Suprapubic skin (tissue), 4 donors: ENCODE measurements around the gene VAV1.

Experiments used
- EP300 ChIP-seq: sonication (generic); formaldehyde crosslinking; IDR thresholded peaks from one replicate; pipeline ENCODE4 v1.6.1; 2017; ENCODE audit warnings: antibody characterized with exemption
- POLR2A ChIP-seq, 2 donors: fragments of 450-650 bp; IDR thresholded peaks; one replicate each; pipeline ENCODE4 v1.6.1; 2017; ENCODE audit warnings: antibody characterized with exemption in 2 of 2, mild to moderate bottlenecking in 2 of 2, moderate library complexity in 2 of 2
- POLR2AphosphoS5 ChIP-seq, 3 donors: sonication (generic); formaldehyde crosslinking; IDR thresholded peaks; one replicate each; pipeline ENCODE4 v1.6.1; 2017; ENCODE audit warnings: antibody characterized with exemption in 3 of 3
- TF ChIP-seq, protein P1 (sequence below), 2 donors: fragments of 200-600 bp in 1 of 2; fragments of 450-650 bp in 1 of 2; sonication (generic) in 1 of 2; IDR thresholded peaks; one replicate each; pipeline ENCODE4 v1.5.1; 2016 to 2019; ENCODE audit warnings: antibody characterized with exemption in 2 of 2, mild to moderate bottlenecking in 1 of 2, moderate library complexity in 1 of 2

DNA sequence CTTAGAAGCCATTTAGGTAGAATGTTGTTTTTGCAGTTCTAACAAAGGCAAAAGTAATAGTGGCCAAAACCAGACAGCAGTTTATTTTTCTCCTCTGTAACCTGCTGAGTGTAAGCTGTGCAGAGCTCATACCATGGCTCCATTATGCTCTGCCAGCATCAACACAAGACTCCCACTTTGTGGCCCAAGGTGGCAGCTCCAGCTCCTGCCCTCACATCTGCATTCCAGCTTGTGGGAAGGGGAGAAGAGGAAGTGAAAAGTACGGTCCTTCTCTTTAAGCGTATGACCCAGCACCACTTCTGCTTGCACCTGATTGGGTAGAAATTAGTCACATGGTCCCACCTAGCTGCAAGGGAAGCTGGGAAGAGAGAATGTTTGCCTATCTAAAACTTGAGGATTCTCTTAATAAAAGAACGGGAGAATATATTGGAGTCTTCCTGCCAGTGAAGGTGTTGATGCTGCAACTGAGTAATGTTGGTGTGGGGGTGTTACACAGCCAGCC is 134.1 kb downstream of the VAV1 start:
- TF ChIP-seq, protein P1, sequence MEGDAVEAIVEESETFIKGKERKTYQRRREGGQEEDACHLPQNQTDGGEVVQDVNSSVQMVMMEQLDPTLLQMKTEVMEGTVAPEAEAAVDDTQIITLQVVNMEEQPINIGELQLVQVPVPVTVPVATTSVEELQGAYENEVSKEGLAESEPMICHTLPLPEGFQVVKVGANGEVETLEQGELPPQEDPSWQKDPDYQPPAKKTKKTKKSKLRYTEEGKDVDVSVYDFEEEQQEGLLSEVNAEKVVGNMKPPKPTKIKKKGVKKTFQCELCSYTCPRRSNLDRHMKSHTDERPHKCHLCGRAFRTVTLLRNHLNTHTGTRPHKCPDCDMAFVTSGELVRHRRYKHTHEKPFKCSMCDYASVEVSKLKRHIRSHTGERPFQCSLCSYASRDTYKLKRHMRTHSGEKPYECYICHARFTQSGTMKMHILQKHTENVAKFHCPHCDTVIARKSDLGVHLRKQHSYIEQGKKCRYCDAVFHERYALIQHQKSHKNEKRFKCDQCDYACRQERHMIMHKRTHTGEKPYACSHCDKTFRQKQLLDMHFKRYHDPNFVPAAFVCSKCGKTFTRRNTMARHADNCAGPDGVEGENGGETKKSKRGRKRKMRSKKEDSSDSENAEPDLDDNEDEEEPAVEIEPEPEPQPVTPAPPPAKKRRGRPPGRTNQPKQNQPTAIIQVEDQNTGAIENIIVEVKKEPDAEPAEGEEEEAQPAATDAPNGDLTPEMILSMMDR (IDR thresholded peaks at IDR 0.05) = no peak
- TF ChIP-seq POLR2AphosphoS5 (IDR thresholded peaks at IDR 0.05) (no peak), POLR2A (IDR thresholded peaks at IDR 0.05) (no peak), EP300 (no peak)
